Omental fat pad (tissue), 4 donors: ENCODE results near the gene CCDC88C. TPM values are rescaled to one million over a fixed set of nuclear protein-coding genes. Genes with fewer than 3 reads are reported as not detected.

ENCODE experiments used
- ATAC-seq: fragments of 150-250 bp; one replicate; pipeline ENCODE4 v1.9.1; 2016; ENCODE audit warnings: mild to moderate bottlenecking, moderate library complexity; ENCODE audit not compliant: low FRiP score
- DNase-seq: peaks from one replicate; pipeline ENCODE4 v3.0.0-alpha.2; 2019; ENCODE audit warnings: low spot score
- total RNA-seq, 4 donors: library from RNA; depleted of rRNA; stranded (reverse); fragments of >200 nt; gene quantifications; one replicate each; pipeline ENCODE4 v1.1.0, GENCODE V29; 2016
- TF ChIP-seq, protein P1 (sequence below), 3 donors: fragments of 450-650 bp; IDR thresholded peaks; one replicate each; pipeline ENCODE4 v1.5.1; 2016 to 2017; ENCODE audit warnings: antibody characterized with exemption in 3 of 3, mild to moderate bottlenecking in 3 of 3, moderate library complexity in 2 of 3

CCDC88C gene
- total RNA-seq, 4 donors from 2014 or later, result 4.5 to 36.6 (median 9.4) TPM

GRCh38 chr14:91376547-91377477 is 40.8 kb downstream of the CCDC88C start:
- no peak for DNase-seq
- TF ChIP-seq, protein P1, sequence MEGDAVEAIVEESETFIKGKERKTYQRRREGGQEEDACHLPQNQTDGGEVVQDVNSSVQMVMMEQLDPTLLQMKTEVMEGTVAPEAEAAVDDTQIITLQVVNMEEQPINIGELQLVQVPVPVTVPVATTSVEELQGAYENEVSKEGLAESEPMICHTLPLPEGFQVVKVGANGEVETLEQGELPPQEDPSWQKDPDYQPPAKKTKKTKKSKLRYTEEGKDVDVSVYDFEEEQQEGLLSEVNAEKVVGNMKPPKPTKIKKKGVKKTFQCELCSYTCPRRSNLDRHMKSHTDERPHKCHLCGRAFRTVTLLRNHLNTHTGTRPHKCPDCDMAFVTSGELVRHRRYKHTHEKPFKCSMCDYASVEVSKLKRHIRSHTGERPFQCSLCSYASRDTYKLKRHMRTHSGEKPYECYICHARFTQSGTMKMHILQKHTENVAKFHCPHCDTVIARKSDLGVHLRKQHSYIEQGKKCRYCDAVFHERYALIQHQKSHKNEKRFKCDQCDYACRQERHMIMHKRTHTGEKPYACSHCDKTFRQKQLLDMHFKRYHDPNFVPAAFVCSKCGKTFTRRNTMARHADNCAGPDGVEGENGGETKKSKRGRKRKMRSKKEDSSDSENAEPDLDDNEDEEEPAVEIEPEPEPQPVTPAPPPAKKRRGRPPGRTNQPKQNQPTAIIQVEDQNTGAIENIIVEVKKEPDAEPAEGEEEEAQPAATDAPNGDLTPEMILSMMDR (IDR thresholded peaks at IDR 0.05), result no peak
- ATAC-seq, result no peak

- TF ChIP-seq, protein P1 (IDR thresholded peaks at IDR 0.05), result no peak
- ATAC-seq (no peak), DNase-seq (no peak)
Measured at GRCh38 chr14:91375720-91376452, 41.7 kb downstream of the CCDC88C start.

DNA sequence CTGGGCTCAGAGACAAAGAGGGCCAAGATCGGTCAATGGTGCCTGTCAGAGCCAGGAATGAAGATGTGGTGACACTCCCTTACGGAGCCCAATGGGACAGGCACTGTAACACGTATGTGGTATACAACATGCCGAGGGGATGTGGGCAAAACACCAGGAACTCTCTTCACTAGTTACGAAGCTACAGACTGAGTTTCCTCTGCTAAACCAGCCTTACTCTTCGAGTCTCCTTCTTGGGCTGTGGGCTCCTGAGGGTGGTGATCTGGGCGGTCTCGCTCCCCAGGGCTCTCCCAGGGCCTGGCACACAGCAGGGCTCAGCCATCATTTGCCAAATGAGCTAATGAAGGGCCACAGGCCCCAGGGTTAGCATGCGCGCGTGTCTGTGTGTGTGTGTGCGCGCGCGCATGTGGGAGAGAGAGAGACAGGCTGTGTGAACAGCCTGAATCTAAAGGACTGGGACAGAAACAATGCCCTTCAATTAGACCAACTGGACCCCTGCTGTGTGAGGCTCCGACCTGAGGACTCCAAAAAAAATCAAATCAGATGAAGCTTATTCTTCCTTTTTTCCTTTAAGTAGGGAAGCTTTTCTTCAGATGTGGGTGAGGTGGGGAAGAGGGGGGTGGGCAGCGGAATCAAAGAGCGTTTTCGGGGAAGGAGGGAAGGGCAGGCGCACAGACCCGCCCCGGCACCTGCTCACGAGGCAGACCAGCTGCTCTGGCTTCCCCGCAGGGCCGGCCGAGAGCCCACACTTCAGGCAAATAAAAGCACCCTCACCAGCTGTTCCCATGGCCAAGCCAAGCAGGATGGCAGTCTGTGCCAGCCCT is 42.5 kb downstream of the CCDC88C start:
- ATAC-seq (no peak), DNase-seq (no peak)
- TF ChIP-seq, protein P1 (IDR thresholded peaks at IDR 0.05), result no peak

DNA sequence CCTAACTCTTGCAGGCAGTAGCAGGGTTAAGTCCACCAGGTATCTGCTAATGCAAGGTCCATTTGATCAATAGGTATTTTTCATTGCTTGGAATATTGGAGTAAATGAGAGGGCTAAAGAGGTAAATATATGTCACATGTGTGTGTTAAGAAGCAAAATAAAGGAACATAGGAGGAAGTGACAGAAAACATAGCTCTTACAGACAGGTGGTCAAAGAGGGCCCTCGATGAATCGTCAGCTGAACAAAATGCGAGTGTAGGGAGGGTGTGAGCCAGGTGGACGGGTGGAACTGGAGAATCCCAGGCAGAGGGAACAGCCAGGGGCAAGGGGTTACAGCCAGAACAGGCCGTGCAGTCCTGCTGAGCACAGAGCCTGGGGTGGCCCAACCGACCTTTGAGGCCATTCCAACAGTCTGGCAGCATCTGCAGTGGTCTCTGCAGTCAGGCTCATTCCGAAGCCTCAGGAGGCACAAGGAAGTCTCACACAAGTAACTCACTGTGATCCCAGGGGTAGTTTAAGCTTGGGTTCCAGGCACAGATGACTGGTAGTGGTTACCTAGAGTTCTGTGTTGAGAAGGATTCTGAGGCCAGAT is 43.2 kb downstream of the CCDC88C start:
- no peak for ATAC-seq
- TF ChIP-seq, protein P1 (IDR thresholded peaks at IDR 0.05), result no peak
- no peak for DNase-seq

GRCh38 chr14:91373591-91374254 is 43.9 kb downstream of the CCDC88C start:
- DNase-seq, result no peak
- ATAC-seq, result no peak

More at GRCh38 chr14:91373591-91374254, 43.9 kb downstream of the CCDC88C start:
- TF ChIP-seq, protein P1 (IDR thresholded peaks at IDR 0.05), result no peak
